Naive B cell (primary cell): ENCODE measurements around the gene PPP1R18. TPM values are rescaled to one million over a fixed set of nuclear protein-coding genes. Genes with fewer than 3 reads are reported as not detected.
"Not testable (repeated sequence)": the region's sequence is repeated elsewhere in the genome, so short reads cannot be mapped to it uniquely, and the experiment has no call there.

Source experiments
- ATAC-seq, 2 donors: fragments of 150-1000 bp; cut with Tn5 transposase; 2 replicates each; pipeline ENCODE4 v1.10.0; 2021; ENCODE audit warnings: low read depth in 2 of 2, mild to moderate bottlenecking in 2 of 2, moderate library complexity in 2 of 2
- DNase-seq: peaks from one replicate; pipeline ENCODE4 v3.0.0; 2022
- H3K27ac Mint-ChIP-seq, 6 donors: one replicate each; pipeline ENCODE4 v1.8.0; 2020 to 2022; ENCODE audit warnings: mild to moderate bottlenecking in 6 of 6, mixed read lengths in 6 of 6, moderate library complexity in 5 of 6, inconsistent platforms in 2 of 6
- H3K27me3 Mint-ChIP-seq, 3 donors: one replicate each; pipeline ENCODE4 v1.8.0; 2021 to 2022; ENCODE audit warnings: mixed read lengths in 3 of 3, mild to moderate bottlenecking in 1 of 3
- H3K36me3 Mint-ChIP-seq, 2 donors: one replicate each; pipeline ENCODE4 v1.8.0; 2020 to 2022; ENCODE audit warnings: mixed read lengths in 2 of 2, inconsistent platforms in 1 of 2, mild to moderate bottlenecking in 1 of 2
- H3K4me1 Mint-ChIP-seq, 3 donors: one replicate each; pipeline ENCODE4 v1.8.0; 2020 to 2022; ENCODE audit warnings: mixed read lengths in 3 of 3, inconsistent platforms in 1 of 3, mild to moderate bottlenecking in 1 of 3, moderate library complexity in 1 of 3
- H3K4me3 Mint-ChIP-seq, 8 donors: one replicate each; pipeline ENCODE4 v1.8.0; 2020 to 2022; ENCODE audit warnings: mild to moderate bottlenecking in 8 of 8, mixed read lengths in 8 of 8, moderate library complexity in 8 of 8, inconsistent platforms in 2 of 8
- H3K9me3 Mint-ChIP-seq, 7 donors: one replicate each; pipeline ENCODE4 v1.8.0; 2020 to 2022; ENCODE audit warnings: mixed read lengths in 7 of 7, mild to moderate bottlenecking in 5 of 7, inconsistent platforms in 2 of 7, moderate library complexity in 1 of 7
- polyA plus RNA-seq, 6 donors: library from polyadenylated mRNA; unstranded; fragments of 300-500 nt; fragmentation: Illumina TruSeq; gene quantifications; one replicate each; pipeline ENCODE4 v1.2.3, GENCODE V29; 2021; ENCODE audit warnings: low read depth in 6 of 6

PPP1R18 gene
- polyA plus RNA-seq, 6 donors from 2014 or later: 70.3 to 103 (median 82.6) TPM

GRCh38 chr6:30679765-30680535 is 6.5 kb downstream of the PPP1R18 start:
- Mint-ChIP-seq H3K27me3 (no peaks in the 10 kb centered on the region), H3K27ac (peak overlapping the region; percentile 21 to 99 (median 82)), H3K9me3 (no peaks in the 10 kb centered on the region), H3K4me3 (peak overlapping the region; percentile 93 to 100 (median 98)), H3K4me1 (peaks cover 54 to 63% (median 56%) of the 10 kb centered on the region in 3 donors), H3K36me3 (peaks cover 8 to 51% of the 10 kb centered on the region in 2 donors)
- no peak for ATAC-seq
- DNase-seq: no peak

GRCh38 chr6:30678964-30679726 is 7.3 kb downstream of the PPP1R18 start:
- DNase-seq (peak; percentile 91), ATAC-seq (peak; percentile 42 to 51)
- H3K9me3 Mint-ChIP-seq: no peaks in the 10 kb centered on the region
- peaks cover 8 to 44% of the 10 kb centered on the region in 2 donors for H3K36me3 Mint-ChIP-seq
- H3K4me3 Mint-ChIP-seq: peak overlapping the region; percentile 93 to 100 (median 98)
- H3K27me3 Mint-ChIP-seq: no peaks in the 10 kb centered on the region
- peaks cover 53 to 58% (median 54%) of the 10 kb centered on the region in 3 donors for H3K4me1 Mint-ChIP-seq
- peak overlapping the region in 5 of 6 donors; percentile 27 to 95 (median 83) for H3K27ac Mint-ChIP-seq

- Mint-ChIP-seq H3K27ac (peak overlapping the region; percentile 26 to 84 (median 70)), H3K4me1 (peaks cover 46 to 59% (median 48%) of the 10 kb centered on the region in 3 donors), H3K9me3 (no peaks in the 10 kb centered on the region), H3K36me3 (peaks cover 8 to 29% of the 10 kb centered on the region in 2 donors), H3K27me3 (no peaks in the 10 kb centered on the region), H3K4me3 (peak overlapping the region in 2 of 8 donors; percentile 16 to 21)
- DNase-seq (no peak), ATAC-seq (no peak)
Observed at GRCh38 chr6:30676660-30677285, 9.7 kb downstream of the PPP1R18 start.

GRCh38 chr6:30672445-30673253 is 13.8 kb downstream of the PPP1R18 start, which contains the start of gene DHX16:
Gene DHX16, minus strand, starts transcription at chr6:30673006. Its CDS starts 165 bp downstream, at chr6:30672841.
- H3K4me1 Mint-ChIP-seq: peaks cover 27 to 43% (median 32%) of the 10 kb centered on the region in 3 donors
- H3K9me3 Mint-ChIP-seq: no peaks in the 10 kb centered on the region
- peak within 1 kb of the TSS; percentile 90 to 97 (median 93) for H3K4me3 Mint-ChIP-seq
- ATAC-seq: peak; percentile 82 to 83
- peaks cover 17 to 21% of the 10 kb centered on the region in 2 donors for H3K36me3 Mint-ChIP-seq
- DNase-seq: peak; percentile 92
- H3K27me3 Mint-ChIP-seq: no peaks in the 10 kb centered on the region
- H3K27ac Mint-ChIP-seq: peak within 1 kb of the TSS; percentile 81 to 96 (median 88)

- H3K36me3 Mint-ChIP-seq: peaks cover 12 to 14% of the 10 kb centered on the region in 2 donors
- H3K9me3 Mint-ChIP-seq: no peaks in the 10 kb centered on the region
- peak overlapping the region in 3 of 6 donors; percentile 45 to 77 (median 71) for H3K27ac Mint-ChIP-seq
Observed at GRCh38 chr6:30670760-30671527, 15.5 kb downstream of the PPP1R18 start.

GRCh38 chr6:30666300-30666699 is 20.1 kb downstream of the PPP1R18 start:
- not testable (repeated sequence) for ATAC-seq, H3K9me3 Mint-ChIP-seq, H3K4me3 Mint-ChIP-seq, DNase-seq, H3K27me3 Mint-ChIP-seq
- Mint-ChIP-seq H3K27ac (peak overlapping the region in 2 of 6 donors; percentile 15 to 30), H3K4me1 (peaks cover 9 to 17% (median 11%) of the 10 kb centered on the region in 3 donors), H3K36me3 (peaks cover 27 to 40% of the 10 kb centered on the region in 2 donors)

More at GRCh38 chr6:30670760-30671527, 15.5 kb downstream of the PPP1R18 start:
- no peak for ATAC-seq
- H3K27me3 Mint-ChIP-seq: no peaks in the 10 kb centered on the region
- no peak for DNase-seq
- H3K4me1 Mint-ChIP-seq: peaks cover 21 to 33% (median 24%) of the 10 kb centered on the region in 3 donors
- H3K4me3 Mint-ChIP-seq: peak overlapping the region; percentile 48 to 93 (median 82)

GRCh38 chr6:30664994-30665767 is 21.3 kb downstream of the PPP1R18 start:
- DNase-seq (no peak), ATAC-seq (no peak)
- Mint-ChIP-seq H3K27me3 (no peaks in the 10 kb centered on the region), H3K4me1 (peaks cover 0 to 6% (median 4%) of the 10 kb centered on the region in 3 donors), H3K4me3 (no peak overlapping the region), H3K9me3 (no peaks in the 10 kb centered on the region), H3K27ac (no peak overlapping the region), H3K36me3 (peaks cover 22 to 32% of the 10 kb centered on the region in 2 donors)

- not testable (repeated sequence) for DNase-seq, H3K27ac Mint-ChIP-seq, H3K27me3 Mint-ChIP-seq, H3K4me3 Mint-ChIP-seq, H3K9me3 Mint-ChIP-seq, H3K4me1 Mint-ChIP-seq, ATAC-seq
- peaks cover 26 to 66% of the 10 kb centered on the region in 2 donors for H3K36me3 Mint-ChIP-seq
Observed at GRCh38 chr6:30657922-30658321, 28.5 kb downstream of the PPP1R18 start.

GRCh38 chr6:30657454-30657853 is 29.0 kb downstream of the PPP1R18 start:
- ATAC-seq (no peak), DNase-seq (no peak)
- no peak overlapping the region for H3K27ac Mint-ChIP-seq
- no peak overlapping the region for H3K4me3 Mint-ChIP-seq
- H3K9me3 Mint-ChIP-seq: peaks cover 0 to 1% (median 0%) of the 10 kb centered on the region in 7 donors
- no peaks in the 10 kb centered on the region for H3K27me3 Mint-ChIP-seq
- peaks cover 22 to 62% of the 10 kb centered on the region in 2 donors for H3K36me3 Mint-ChIP-seq
- H3K4me1 Mint-ChIP-seq: peaks cover 0 to 8% (median 0%) of the 10 kb centered on the region in 3 donors

- no peak overlapping the region for H3K27ac Mint-ChIP-seq
- H3K4me3 Mint-ChIP-seq: no peak overlapping the region
- peaks cover 12 to 56% of the 10 kb centered on the region in 2 donors for H3K36me3 Mint-ChIP-seq
- ATAC-seq (no peak), DNase-seq (no peak)
- H3K9me3 Mint-ChIP-seq: peaks cover 0 to 1% (median 0%) of the 10 kb centered on the region in 7 donors
- H3K27me3 Mint-ChIP-seq: no peaks in the 10 kb centered on the region
- peaks cover 0 to 8% (median 2%) of the 10 kb centered on the region in 3 donors for H3K4me1 Mint-ChIP-seq
Observed at GRCh38 chr6:30656513-30656912, 29.9 kb downstream of the PPP1R18 start.

- H3K27ac Mint-ChIP-seq: peak overlapping the region in 1 of 6 donors; percentile 85
- ATAC-seq: no peak
- DNase-seq: no peak
- H3K4me1 Mint-ChIP-seq: peaks cover 6 to 13% (median 9%) of the 10 kb centered on the region in 3 donors
- no peak overlapping the region for H3K4me3 Mint-ChIP-seq
- peaks cover 11 to 53% of the 10 kb centered on the region in 2 donors for H3K36me3 Mint-ChIP-seq
- no peaks in the 10 kb centered on the region for H3K27me3 Mint-ChIP-seq
- H3K9me3 Mint-ChIP-seq: peaks cover 0 to 1% (median 0%) of the 10 kb centered on the region in 7 donors
Observed at GRCh38 chr6:30655743-30656094, 30.7 kb downstream of the PPP1R18 start.
